AG04449 (cell line): Measurements from ENCODE around the gene TTLL5.

Source experiments
- CTCF ChIA-PET: fragments of 350-600 bp; formaldehyde crosslinking; extraction: SDS; loops from one replicate; lab custom pipeline; 2021; ENCODE audit warnings: antibody characterized with exemption; lab: Yijun Ruan, JAX
- POLR2A ChIA-PET: fragments of 400-600, 350-600 bp; formaldehyde crosslinking; extraction: SDS; loops from one replicate; lab custom pipeline; 2020; ENCODE audit warnings: antibody characterized with exemption, inconsistent platforms; lab: Yijun Ruan, JAX
- DNase-seq: peaks from one replicate; pipeline ENCODE4 v3.0.0-alpha.2; 2010; ENCODE audit warnings: low read depth, low spot score
- H3K4me3 ChIP-seq: 2 replicates; pipeline ENCODE4 v1.5.1; 2011; ENCODE audit warnings: low read depth, mild to moderate bottlenecking, control low read depth, low read length
- CTCF ChIP-seq: IDR thresholded peaks from one replicate; pipeline ENCODE4 v1.5.1; 2011; ENCODE audit warnings: mild to moderate bottlenecking, moderate library complexity, low read length, control low read depth, inconsistent platforms; ENCODE audit not compliant: insufficient read depth; ENCODE audit errors: missing control alignments

TTLL5 gene

GRCh38 chr14:75877884-75878283 is 216.8 kb downstream of the TTLL5 start:
- POLR2A ChIA-PET: interaction anchor here (1.0 kb wide), 1 partner anchor 46 kb away, joined by 3 read pairs; no protein-coding TSS in a partner anchor
- TF ChIP-seq CTCF: no peak
- CTCF ChIA-PET: interaction anchor here (1.8 to 14.8 kb wide), 2 partner anchors 9 to 30 kb away, joined by 7 to 163 read pairs; no protein-coding TSS in a partner anchor
- H3K4me3 ChIP-seq: no peak overlapping the region
- no peak for DNase-seq

DNA sequence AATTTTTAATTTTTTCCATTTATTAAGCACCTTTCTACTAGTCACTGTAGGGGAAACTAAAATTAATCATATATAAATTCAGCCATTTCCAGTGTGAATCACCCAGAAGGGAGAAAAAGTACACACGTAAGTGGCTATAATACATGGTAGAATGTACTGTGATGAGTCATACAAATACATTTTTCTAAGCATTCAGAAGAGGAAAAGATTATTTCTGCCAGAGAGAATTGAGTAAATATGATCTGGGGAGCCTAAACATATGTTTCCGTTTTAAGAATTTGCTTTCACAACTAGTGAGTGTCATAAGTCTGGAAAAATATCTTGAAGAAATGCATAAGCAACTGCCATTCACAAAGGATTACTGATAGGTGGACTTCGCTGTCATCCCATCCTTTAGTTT is 218.0 kb downstream of the TTLL5 start:
- DNase-seq: peak; percentile 86
- ChIA-PET POLR2A (no interaction called here), CTCF (interaction anchor here (2.4 to 14.8 kb wide), 2 partner anchors 29 to 169 kb away, joined by 12 to 163 read pairs; no protein-coding TSS in a partner anchor)

DNA sequence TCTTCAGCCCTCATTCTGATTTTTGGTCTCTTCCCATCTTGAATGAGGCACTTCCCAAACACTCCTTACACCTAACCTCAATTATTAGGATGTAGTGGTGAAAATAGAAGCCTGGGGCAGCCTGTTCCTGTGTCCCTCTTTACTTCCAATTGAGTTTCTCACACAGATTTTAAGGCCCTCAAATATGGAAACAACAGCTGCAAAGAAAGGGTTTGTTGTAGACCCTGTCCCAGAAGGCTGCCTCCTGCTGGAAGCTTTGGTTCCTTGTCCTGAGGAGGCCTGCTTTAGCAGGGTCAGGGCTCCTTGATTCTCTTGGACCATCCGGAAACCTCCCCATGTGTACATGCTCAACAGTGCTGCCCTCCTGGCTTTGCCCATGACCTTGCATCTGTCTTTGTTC is 219.5 kb downstream of the TTLL5 start:
- CTCF ChIA-PET: interaction anchor here (0.9 to 14.8 kb wide), 5 partner anchors 12 to 171 kb away, joined by 3 to 163 read pairs (median 4); no protein-coding TSS in a partner anchor
- no peak for TF ChIP-seq CTCF

More for the DNA sequence above, 218.0 kb downstream of the TTLL5 start:
- H3K4me3 ChIP-seq: no peak overlapping the region
- no peak for TF ChIP-seq CTCF

GRCh38 chr14:75881994-75882393 is 220.9 kb downstream of the TTLL5 start:
- TF ChIP-seq CTCF: no peak
- CTCF ChIA-PET: interaction anchor here (1.2 to 14.8 kb wide), 5 partner anchors 13 to 172 kb away, joined by 3 to 163 read pairs (median 4); no protein-coding TSS in a partner anchor
- POLR2A ChIA-PET: no interaction called here
- DNase-seq: no peak
- H3K4me3 ChIP-seq: no peak overlapping the region

More for the DNA sequence above, 219.5 kb downstream of the TTLL5 start:
- POLR2A ChIA-PET: no interaction called here
- DNase-seq: no peak
- H3K4me3 ChIP-seq: no peak overlapping the region

DNA sequence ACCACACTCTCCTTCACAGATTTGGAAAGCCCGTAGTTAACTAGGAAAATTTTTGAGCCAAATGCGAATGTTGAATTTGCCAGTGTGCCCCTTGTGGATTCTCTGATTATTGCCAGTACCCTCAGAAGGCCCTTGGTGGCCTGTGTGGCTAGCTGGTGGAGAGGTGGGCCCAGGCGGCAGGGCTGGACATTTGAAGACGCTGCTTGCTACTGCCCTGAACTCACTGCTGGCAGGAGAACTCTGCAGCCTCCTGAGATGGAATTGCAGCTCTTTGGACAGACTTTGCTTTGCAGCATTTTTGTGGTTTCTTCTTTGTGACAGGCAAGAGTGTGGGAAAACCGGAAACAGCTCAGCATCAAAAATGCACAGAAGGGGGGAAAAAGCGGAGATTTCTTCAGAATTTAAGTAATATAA is 223.2 kb downstream of the TTLL5 start:
- H3K4me3 ChIP-seq: no peak overlapping the region
- DNase-seq: peak; percentile 78
- no peak for TF ChIP-seq CTCF
- ChIA-PET CTCF (interaction anchor here (1.0 to 14.8 kb wide), 9 partner anchors 10 to 175 kb away, joined by 3 to 163 read pairs (median 5); partner anchors contain the start of gene IFT43), POLR2A (interaction anchor here (0.6 kb wide), 1 partner anchor 780 kb away, joined by 3 read pairs; no protein-coding TSS in a partner anchor)

DNA sequence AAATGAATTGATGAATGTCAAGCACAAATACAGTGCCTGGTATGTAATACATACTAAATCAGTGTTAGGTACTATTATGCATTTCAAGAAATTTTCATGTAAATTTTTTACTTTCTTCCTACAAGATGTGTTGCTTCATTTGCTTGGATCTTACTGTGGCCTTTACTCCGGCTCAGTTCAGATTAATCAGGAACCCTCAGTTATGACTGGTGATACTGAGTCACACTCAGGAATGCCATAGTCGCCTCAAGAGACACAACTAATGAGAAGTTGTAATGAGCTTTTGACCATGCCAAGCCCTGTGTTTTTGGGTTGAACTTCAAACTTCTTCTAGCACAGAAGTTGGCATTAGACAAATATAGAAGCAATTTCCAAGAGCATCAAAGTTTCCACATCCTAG is 224.8 kb downstream of the TTLL5 start:
- TF ChIP-seq CTCF: no peak
- ChIA-PET POLR2A (no interaction called here), CTCF (interaction anchor here (0.7 to 14.8 kb wide), 6 partner anchors 9 to 177 kb away, joined by 3 to 163 read pairs (median 6); no protein-coding TSS in a partner anchor)
- no peak overlapping the region for H3K4me3 ChIP-seq
- DNase-seq: peak; percentile 54
